Body of pancreas (tissue), 4 donors: ENCODE measurements around the gene ISOC2. TPM values are rescaled to one million over a fixed set of nuclear protein-coding genes. Genes with fewer than 3 reads are reported as not detected.
A peak's percentile ranks its signal among the peaks of the same experiment; 100 is the strongest.
"Not testable (repeated sequence)": the region's sequence is repeated elsewhere in the genome, so short reads cannot be mapped to it uniquely, and the experiment has no call there.

Source experiments
- ATAC-seq: fragments of 150-250 bp; one replicate; pipeline ENCODE4 v1.9.1; 2016
- DNase-seq, 4 donors: peaks; one replicate each; pipeline ENCODE4 v3.0.0-alpha.2; 2019
- H3K27ac ChIP-seq, 4 donors: fragments of 200-600 bp; sonication (generic); 1 replicate in 3 of 4; 2 replicates in 1 of 4; pipeline versions ENCODE4 v1.5.1 to v1.6.1; 2016 to 2019; ENCODE audit warnings: mild to moderate bottlenecking in 1 of 4, mixed read lengths in 1 of 4, moderate library complexity in 1 of 4
- H3K27me3 ChIP-seq, 2 donors: fragments of 200-600 bp; sonication (generic); one replicate each; pipeline ENCODE4 v1.6.0; 2016; ENCODE audit warnings: mild to moderate bottlenecking in 1 of 2
- H3K36me3 ChIP-seq, 2 donors: fragments of 200-600 bp; sonication (generic); replicated peaks in 1 of 2; 2 replicates each; pipeline ENCODE4 v1.5.1; 2016; ENCODE audit warnings: low read depth in 2 of 2; ENCODE audit not compliant: insufficient read depth in 1 of 2
- H3K4me1 ChIP-seq: fragments of 200-600 bp; sonication (generic); one replicate; pipeline ENCODE4 v1.6.0; 2016
- H3K4me3 ChIP-seq, 2 donors: fragments of 200-600 bp; sonication (generic); 1 replicate in 1 of 2; 2 replicates in 1 of 2; pipeline ENCODE4 v1.5.1; 2016 to 2019
- H3K9me3 ChIP-seq, 3 donors: fragments of 200-600 bp; sonication (generic); 1 replicate in 2 of 3; 2 replicates in 1 of 3; pipeline ENCODE4 v1.5.1; 2016
- POLR2A ChIP-seq, 3 donors: fragments of 450-650 bp; IDR thresholded peaks; one replicate each; pipeline ENCODE4 v1.6.1; 2016; ENCODE audit warnings: antibody characterized with exemption in 3 of 3, mild to moderate bottlenecking in 2 of 3
- WGBS, 2 donors: methylation state at CpG; one replicate each; pipeline ENCODE4 v1.1.5; 2017; 5-methylcytosine and 5-hydroxymethylcytosine counted together
- intact Hi-C: fragments of 100-400 bp; cut with DNase I; formaldehyde crosslinking; loops from one replicate; pipeline ENCODE4 v1.15.1; 2023
- total RNA-seq, 2 donors: library from RNA; depleted of rRNA; stranded (reverse); fragments of >200 nt; gene quantifications; one replicate each; pipeline ENCODE4 v1.1.0, GENCODE V29; 2016
- TF ChIP-seq, protein P1 (sequence below), 7 experiments: fragments of 450-650 bp in 4 of 7; fragments of 200-600 bp in 3 of 7; sonication (generic) in 3 of 7; IDR thresholded peaks; one replicate each; pipeline ENCODE4 v1.5.1; 2016 to 2019; ENCODE audit warnings: antibody characterized with exemption in 7 of 7

ISOC2 gene
- total RNA-seq, 2 donors from 2014 or later: 38.4 to 75.8 TPM

DNA sequence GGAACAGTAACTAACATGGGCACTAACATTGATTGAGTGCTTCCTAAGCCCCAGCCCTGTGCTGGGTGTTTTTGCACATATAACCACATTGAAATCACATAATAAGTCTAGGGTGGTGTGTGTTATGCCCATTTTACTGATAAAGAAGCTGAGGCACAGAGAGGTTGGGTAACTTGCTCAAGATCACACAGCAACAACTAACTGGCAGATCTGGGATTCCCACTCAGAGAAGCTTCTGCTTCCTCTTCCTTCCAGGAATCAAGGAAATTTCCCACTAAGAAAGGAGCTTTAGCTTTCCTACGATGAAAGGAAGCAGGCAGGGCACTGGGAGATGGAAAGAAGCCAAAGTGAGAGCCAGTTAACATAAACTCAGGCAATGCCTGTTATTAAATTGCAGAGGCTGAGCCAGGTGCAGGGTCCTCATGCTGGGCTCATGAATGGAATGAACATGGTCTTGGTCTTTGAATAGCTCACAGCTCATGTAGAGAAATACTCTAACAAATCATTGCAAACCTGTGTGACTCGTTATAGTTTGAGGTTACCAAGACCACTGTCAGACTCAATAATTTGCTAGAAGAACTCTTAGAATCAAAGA is 36.9 kb upstream of the ISOC2 start:
- no peak for TF ChIP-seq POLR2A (IDR thresholded peaks at IDR 0.05)
- intact Hi-C loops: no loop called here
- ATAC-seq (no peak), DNase-seq (no peak)
- no peaks in the 10 kb centered on the region for H3K9me3 ChIP-seq
- no peak overlapping the region for H3K4me3 ChIP-seq
- WGBS, 2 donors: 26 to 32% methylated on average over 2 of the region's 2 CpGs
- peaks cover 2% of the 10 kb centered on the region for H3K4me1 ChIP-seq
- H3K36me3 ChIP-seq: no peaks in the 10 kb centered on the region
- H3K27me3 ChIP-seq: no peaks in the 10 kb centered on the region
- no peak overlapping the region for H3K27ac ChIP-seq

GRCh38 chr19:55497763-55498162 is 36.3 kb upstream of the ISOC2 start:
- 73 to 77% methylated on average over 9 to 13 of the region's 13 CpGs for WGBS, 2 donors
- ATAC-seq: no peak
- Histone ChIP-seq H3K4me3 (no peak overlapping the region), H3K4me1 (no peaks in the 10 kb centered on the region), H3K9me3 (no peaks in the 10 kb centered on the region), H3K36me3 (no peaks in the 10 kb centered on the region), H3K27me3 (no peaks in the 10 kb centered on the region), H3K27ac (no peak overlapping the region)
- DNase-seq: no peak
- intact Hi-C loops: no loop called here
- TF ChIP-seq, protein P1, sequence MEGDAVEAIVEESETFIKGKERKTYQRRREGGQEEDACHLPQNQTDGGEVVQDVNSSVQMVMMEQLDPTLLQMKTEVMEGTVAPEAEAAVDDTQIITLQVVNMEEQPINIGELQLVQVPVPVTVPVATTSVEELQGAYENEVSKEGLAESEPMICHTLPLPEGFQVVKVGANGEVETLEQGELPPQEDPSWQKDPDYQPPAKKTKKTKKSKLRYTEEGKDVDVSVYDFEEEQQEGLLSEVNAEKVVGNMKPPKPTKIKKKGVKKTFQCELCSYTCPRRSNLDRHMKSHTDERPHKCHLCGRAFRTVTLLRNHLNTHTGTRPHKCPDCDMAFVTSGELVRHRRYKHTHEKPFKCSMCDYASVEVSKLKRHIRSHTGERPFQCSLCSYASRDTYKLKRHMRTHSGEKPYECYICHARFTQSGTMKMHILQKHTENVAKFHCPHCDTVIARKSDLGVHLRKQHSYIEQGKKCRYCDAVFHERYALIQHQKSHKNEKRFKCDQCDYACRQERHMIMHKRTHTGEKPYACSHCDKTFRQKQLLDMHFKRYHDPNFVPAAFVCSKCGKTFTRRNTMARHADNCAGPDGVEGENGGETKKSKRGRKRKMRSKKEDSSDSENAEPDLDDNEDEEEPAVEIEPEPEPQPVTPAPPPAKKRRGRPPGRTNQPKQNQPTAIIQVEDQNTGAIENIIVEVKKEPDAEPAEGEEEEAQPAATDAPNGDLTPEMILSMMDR (IDR thresholded peaks at IDR 0.05): no peak
- no peak for TF ChIP-seq POLR2A (IDR thresholded peaks at IDR 0.05)

GRCh38 chr19:55496820-55497219 is 35.4 kb upstream of the ISOC2 start:
- DNase-seq, H3K9me3 ChIP-seq, intact Hi-C loops, H3K4me3 ChIP-seq, H3K27me3 ChIP-seq, H3K27ac ChIP-seq, H3K36me3 ChIP-seq, H3K4me1 ChIP-seq, ATAC-seq: not testable (repeated sequence)
- WGBS, 2 donors: 78 to 83% methylated on average over 9 to 10 of the region's 10 CpGs

- TF ChIP-seq, protein P1 (IDR thresholded peaks at IDR 0.05): no peak
- no peak for TF ChIP-seq POLR2A (IDR thresholded peaks at IDR 0.05)
- intact Hi-C loops: no loop called here
- ATAC-seq (no peak), DNase-seq (no peak)
- no peaks in the 10 kb centered on the region for H3K36me3 ChIP-seq
- no peak overlapping the region for H3K4me3 ChIP-seq
- no peaks in the 10 kb centered on the region for H3K27me3 ChIP-seq
- H3K27ac ChIP-seq: no peak overlapping the region
- no peaks in the 10 kb centered on the region for H3K9me3 ChIP-seq
- WGBS, 2 donors: 63 to 78% methylated on average over 9 to 11 of the region's 11 CpGs
- no peaks in the 10 kb centered on the region for H3K4me1 ChIP-seq
Observed at GRCh38 chr19:55495646-55496349, 34.4 kb upstream of the ISOC2 start.

DNA sequence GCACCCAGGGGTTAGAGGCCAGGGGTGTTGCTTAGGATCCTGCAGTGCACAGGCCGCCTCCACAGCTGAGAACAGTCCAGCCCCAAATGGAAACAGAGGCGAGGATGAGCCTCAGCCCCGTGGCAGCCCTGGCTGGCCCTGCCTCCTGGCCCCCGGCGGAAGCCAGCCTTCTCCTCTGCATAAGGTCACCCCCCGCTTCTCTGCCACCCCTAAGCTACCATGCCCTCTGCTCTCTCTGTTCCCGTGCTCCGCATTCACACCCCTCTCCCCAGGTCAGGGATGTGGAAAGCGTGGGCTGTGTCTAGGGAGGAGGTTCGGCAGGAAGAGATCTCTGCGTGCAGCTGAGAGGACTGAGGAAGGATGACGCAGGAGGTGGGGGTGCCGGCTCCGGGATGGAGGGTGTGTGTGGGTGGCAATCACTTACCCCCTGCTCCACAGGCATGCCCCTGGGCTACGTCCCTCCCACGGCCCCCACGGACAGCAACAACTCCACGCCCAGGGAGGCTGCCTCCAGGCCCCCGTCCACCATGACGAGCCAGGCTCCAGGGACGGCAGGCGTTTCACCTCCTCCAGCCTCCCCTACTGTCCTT is 32.8 kb upstream of the ISOC2 start:
- 33 to 43% methylated on average over 16 to 22 of the region's 22 CpGs for WGBS, 2 donors
- Histone ChIP-seq H3K9me3 (no peaks in the 10 kb centered on the region), H3K4me1 (no peaks in the 10 kb centered on the region), H3K36me3 (no peaks in the 10 kb centered on the region), H3K27ac (peak overlapping the region in 1 of 4 donors; percentile 25), H3K4me3 (no peak overlapping the region), H3K27me3 (no peaks in the 10 kb centered on the region)
- intact Hi-C loops: no loop called here
- TF ChIP-seq POLR2A (IDR thresholded peaks at IDR 0.05): no peak
- TF ChIP-seq, protein P1 (IDR thresholded peaks at IDR 0.05): no peak
- DNase-seq (no peak), ATAC-seq (peak; percentile 54)
